ENCODE data around the gene DGKD.

The DGKD gene

GRCh38 chr2:233462826-233463470 lies 108.7 kb downstream of the DGKD start:
- Histone ChIP-seq H3K9me3 (ENCODE audit: insufficient read depth, low read depth, low read length) (no peaks in the 10 kb centered on the region), H2AFZ (ENCODE audit: low read length) (no peak overlapping the region), H3K4me1 (ENCODE audit: insufficient read depth, low read length, poor library complexity, severe bottlenecking) (no peaks in the 10 kb centered on the region), H3K36me3 (ENCODE audit: insufficient read depth, low read length) (peaks cover 79% of the 10 kb centered on the region; the same call in 1 of the 2 replicates), H3K27me3 (ENCODE audit: insufficient read depth, low read length, poor library complexity, severe bottlenecking) (no peaks in the 10 kb centered on the region), H3K79me2 (ENCODE audit: insufficient read depth, low read length) (no peaks in the 10 kb centered on the region), H3F3A (ENCODE audit: low read depth) (no peaks in the 10 kb centered on the region), H3K9ac (ENCODE audit: low read depth, low read length, poor library complexity, severe bottlenecking) (no peak overlapping the region), H3K9me2 (replicated peaks; ENCODE audit: low read depth, low read length) (no peaks in the 10 kb centered on the region), H3K4me2 (ENCODE audit: low read depth, low read length, poor library complexity, severe bottlenecking) (no peak overlapping the region), H3K4me3 (ENCODE audit: low read length, poor library complexity, severe bottlenecking) (no peak overlapping the region), H4K20me1 (ENCODE audit: insufficient read depth, low read length, poor library complexity, severe bottlenecking) (no peaks in the 10 kb centered on the region)
- no peak for TF ChIP-seq EZH2phosphoT487 (IDR thresholded peaks at IDR 0.05; ENCODE audit: borderline replicate concordance)
- TF ChIP-seq, protein P1, sequence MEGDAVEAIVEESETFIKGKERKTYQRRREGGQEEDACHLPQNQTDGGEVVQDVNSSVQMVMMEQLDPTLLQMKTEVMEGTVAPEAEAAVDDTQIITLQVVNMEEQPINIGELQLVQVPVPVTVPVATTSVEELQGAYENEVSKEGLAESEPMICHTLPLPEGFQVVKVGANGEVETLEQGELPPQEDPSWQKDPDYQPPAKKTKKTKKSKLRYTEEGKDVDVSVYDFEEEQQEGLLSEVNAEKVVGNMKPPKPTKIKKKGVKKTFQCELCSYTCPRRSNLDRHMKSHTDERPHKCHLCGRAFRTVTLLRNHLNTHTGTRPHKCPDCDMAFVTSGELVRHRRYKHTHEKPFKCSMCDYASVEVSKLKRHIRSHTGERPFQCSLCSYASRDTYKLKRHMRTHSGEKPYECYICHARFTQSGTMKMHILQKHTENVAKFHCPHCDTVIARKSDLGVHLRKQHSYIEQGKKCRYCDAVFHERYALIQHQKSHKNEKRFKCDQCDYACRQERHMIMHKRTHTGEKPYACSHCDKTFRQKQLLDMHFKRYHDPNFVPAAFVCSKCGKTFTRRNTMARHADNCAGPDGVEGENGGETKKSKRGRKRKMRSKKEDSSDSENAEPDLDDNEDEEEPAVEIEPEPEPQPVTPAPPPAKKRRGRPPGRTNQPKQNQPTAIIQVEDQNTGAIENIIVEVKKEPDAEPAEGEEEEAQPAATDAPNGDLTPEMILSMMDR (conservative IDR thresholded peaks at IDR 0.05; ENCODE audit: low read length) = no peak

GRCh38 chr2:233463586-233463985 lies 109.3 kb downstream of the DGKD start:
- Histone ChIP-seq H4K20me1 (ENCODE audit: insufficient read depth, low read length, poor library complexity, severe bottlenecking) (no peaks in the 10 kb centered on the region), H3K4me2 (ENCODE audit: low read depth, low read length, poor library complexity, severe bottlenecking) (no peak overlapping the region), H3K4me1 (ENCODE audit: insufficient read depth, low read length, poor library complexity, severe bottlenecking) (no peaks in the 10 kb centered on the region), H2AFZ (ENCODE audit: low read length) (no peak overlapping the region), H3K9me2 (replicated peaks; ENCODE audit: low read depth, low read length) (no peaks in the 10 kb centered on the region), H3F3A (ENCODE audit: low read depth) (no peaks in the 10 kb centered on the region), H3K4me3 (ENCODE audit: low read length, poor library complexity, severe bottlenecking) (no peak overlapping the region), H3K36me3 (ENCODE audit: insufficient read depth, low read length) (peaks cover 79% of the 10 kb centered on the region; the same call in 1 of the 2 replicates), H3K79me2 (ENCODE audit: insufficient read depth, low read length) (no peaks in the 10 kb centered on the region), H3K9ac (ENCODE audit: low read depth, low read length, poor library complexity, severe bottlenecking) (no peak overlapping the region), H3K27me3 (ENCODE audit: insufficient read depth, low read length, poor library complexity, severe bottlenecking) (no peaks in the 10 kb centered on the region), H3K9me3 (ENCODE audit: insufficient read depth, low read depth, low read length) (no peaks in the 10 kb centered on the region)
- TF ChIP-seq, protein P1 (conservative IDR thresholded peaks at IDR 0.05; ENCODE audit: low read length) = no peak
- TF ChIP-seq EZH2phosphoT487 (IDR thresholded peaks at IDR 0.05; ENCODE audit: borderline replicate concordance) = no peak

GRCh38 chr2:233464056-233464455 lies 109.8 kb downstream of the DGKD start:
- no peaks in the 10 kb centered on the region for H4K20me1 ChIP-seq (ENCODE audit: insufficient read depth, low read length, poor library complexity, severe bottlenecking)
- TF ChIP-seq, protein P1 (conservative IDR thresholded peaks at IDR 0.05; ENCODE audit: low read length) = no peak
- no peak for TF ChIP-seq EZH2phosphoT487 (IDR thresholded peaks at IDR 0.05; ENCODE audit: borderline replicate concordance)
- no peak overlapping the region for H3K4me2 ChIP-seq (ENCODE audit: low read depth, low read length, poor library complexity, severe bottlenecking)
- no peaks in the 10 kb centered on the region for H3K9me3 ChIP-seq (ENCODE audit: insufficient read depth, low read depth, low read length)
- no peak overlapping the region for H3K4me3 ChIP-seq (ENCODE audit: low read length, poor library complexity, severe bottlenecking)
- H3F3A ChIP-seq (ENCODE audit: low read depth) = no peaks in the 10 kb centered on the region
- no peaks in the 10 kb centered on the region for H3K79me2 ChIP-seq (ENCODE audit: insufficient read depth, low read length)
- no peaks in the 10 kb centered on the region for H3K4me1 ChIP-seq (ENCODE audit: insufficient read depth, low read length, poor library complexity, severe bottlenecking)
- no peak overlapping the region for H3K9ac ChIP-seq (ENCODE audit: low read depth, low read length, poor library complexity, severe bottlenecking)
- H3K9me2 ChIP-seq (replicated peaks; ENCODE audit: low read depth, low read length) = no peaks in the 10 kb centered on the region
- H3K36me3 ChIP-seq (ENCODE audit: insufficient read depth, low read length) = peaks cover 79% of the 10 kb centered on the region; the same call in 1 of the 2 replicates
- H2AFZ ChIP-seq (ENCODE audit: low read length) = no peak overlapping the region
- H3K27me3 ChIP-seq (ENCODE audit: insufficient read depth, low read length, poor library complexity, severe bottlenecking) = no peaks in the 10 kb centered on the region

Measured in Loucy (cell line).